Measurements from ENCODE around the gene TTC23L.

TTC23L gene

DNA sequence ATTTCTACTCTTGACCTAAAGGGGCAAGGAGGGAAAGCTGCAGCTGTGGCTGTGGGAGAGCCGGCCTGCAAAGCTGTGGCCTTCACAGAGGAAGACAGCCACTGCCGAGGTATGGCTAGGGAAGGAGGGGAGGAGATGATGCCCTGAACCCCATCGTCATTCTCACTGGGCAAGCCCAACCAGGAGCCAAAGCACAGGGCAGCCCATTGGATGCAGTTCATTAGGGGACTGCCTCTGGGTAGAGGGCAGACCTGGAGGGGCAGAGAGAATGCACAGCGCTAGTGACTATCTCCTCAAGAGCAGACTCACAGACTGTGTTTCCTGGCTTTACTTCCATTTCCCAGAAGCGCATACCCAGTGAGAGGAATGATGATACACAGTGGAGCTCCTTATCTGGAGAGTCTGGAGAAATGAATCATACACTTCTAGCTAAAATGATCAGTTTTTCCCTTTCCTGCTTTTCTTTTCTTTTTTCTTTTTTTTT lies 47.2 kb upstream of the TTC23L start:
- H3K36me3 ChIP-seq (ENCODE audit: insufficient read depth, low read length) = peaks cover 4% of the 10 kb centered on the region; the same call in 1 of the 2 replicates
- H3K4me1 ChIP-seq (ENCODE audit: insufficient read depth, low read length, poor library complexity, severe bottlenecking) = peaks cover 7% of the 10 kb centered on the region
- H3F3A ChIP-seq (ENCODE audit: low read depth) = no peaks in the 10 kb centered on the region
- no peaks in the 10 kb centered on the region for H3K27me3 ChIP-seq (ENCODE audit: insufficient read depth, low read length, poor library complexity, severe bottlenecking)
- no peak overlapping the region for H3K4me3 ChIP-seq (ENCODE audit: low read length, poor library complexity, severe bottlenecking)
- TF ChIP-seq, protein P1, sequence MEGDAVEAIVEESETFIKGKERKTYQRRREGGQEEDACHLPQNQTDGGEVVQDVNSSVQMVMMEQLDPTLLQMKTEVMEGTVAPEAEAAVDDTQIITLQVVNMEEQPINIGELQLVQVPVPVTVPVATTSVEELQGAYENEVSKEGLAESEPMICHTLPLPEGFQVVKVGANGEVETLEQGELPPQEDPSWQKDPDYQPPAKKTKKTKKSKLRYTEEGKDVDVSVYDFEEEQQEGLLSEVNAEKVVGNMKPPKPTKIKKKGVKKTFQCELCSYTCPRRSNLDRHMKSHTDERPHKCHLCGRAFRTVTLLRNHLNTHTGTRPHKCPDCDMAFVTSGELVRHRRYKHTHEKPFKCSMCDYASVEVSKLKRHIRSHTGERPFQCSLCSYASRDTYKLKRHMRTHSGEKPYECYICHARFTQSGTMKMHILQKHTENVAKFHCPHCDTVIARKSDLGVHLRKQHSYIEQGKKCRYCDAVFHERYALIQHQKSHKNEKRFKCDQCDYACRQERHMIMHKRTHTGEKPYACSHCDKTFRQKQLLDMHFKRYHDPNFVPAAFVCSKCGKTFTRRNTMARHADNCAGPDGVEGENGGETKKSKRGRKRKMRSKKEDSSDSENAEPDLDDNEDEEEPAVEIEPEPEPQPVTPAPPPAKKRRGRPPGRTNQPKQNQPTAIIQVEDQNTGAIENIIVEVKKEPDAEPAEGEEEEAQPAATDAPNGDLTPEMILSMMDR (conservative IDR thresholded peaks at IDR 0.05; ENCODE audit: low read length) = no peak
- no peak for TF ChIP-seq EZH2phosphoT487 (IDR thresholded peaks at IDR 0.05; ENCODE audit: borderline replicate concordance)
- H3K9me3 ChIP-seq (ENCODE audit: insufficient read depth, low read depth, low read length) = peaks cover 4% of the 10 kb centered on the region; the same call in 1 of the 2 replicates
- H3K9ac ChIP-seq (ENCODE audit: low read depth, low read length, poor library complexity, severe bottlenecking) = no peak overlapping the region
- no peak overlapping the region for H2AFZ ChIP-seq (ENCODE audit: low read length)
- no peak overlapping the region for H3K4me2 ChIP-seq (ENCODE audit: low read depth, low read length, poor library complexity, severe bottlenecking)
- no peaks in the 10 kb centered on the region for H4K20me1 ChIP-seq (ENCODE audit: insufficient read depth, low read length, poor library complexity, severe bottlenecking)
- H3K79me2 ChIP-seq (ENCODE audit: insufficient read depth, low read length) = no peaks in the 10 kb centered on the region
- H3K9me2 ChIP-seq (replicated peaks; ENCODE audit: low read depth, low read length) = no peaks in the 10 kb centered on the region

DNA sequence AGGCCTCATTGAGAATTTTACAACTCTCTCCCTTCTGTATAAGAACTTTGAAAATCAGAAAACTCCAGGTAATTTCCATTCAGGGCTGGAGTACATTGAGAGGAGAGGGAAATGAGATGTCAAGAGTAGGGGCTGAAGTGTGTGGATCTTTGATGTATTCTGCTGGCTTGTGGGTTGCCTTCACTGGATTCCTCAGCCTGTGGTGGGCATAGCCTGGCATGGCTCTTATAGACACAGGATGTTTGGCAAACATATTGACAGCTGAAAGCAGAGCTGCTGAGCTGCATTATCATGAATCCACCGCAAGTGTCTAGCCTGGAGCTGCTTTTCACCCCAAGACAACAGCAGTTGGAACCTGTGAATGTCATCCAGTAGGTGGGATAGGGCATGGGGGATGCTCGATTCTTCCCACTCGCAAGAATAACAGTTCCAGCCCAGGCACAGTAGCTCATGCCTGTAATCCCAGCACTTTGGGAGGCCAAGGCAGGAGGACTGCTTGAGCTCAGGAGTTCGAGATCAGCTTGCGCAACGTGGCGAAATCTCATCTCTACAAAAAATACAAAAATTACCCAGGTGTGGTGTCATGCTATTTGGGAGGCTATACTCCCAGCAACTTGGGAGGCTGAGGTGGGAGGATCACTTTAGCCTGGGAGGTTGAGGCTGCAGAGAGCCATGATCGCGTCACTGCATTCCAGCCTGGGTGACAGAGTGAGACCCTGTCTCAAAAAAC lies 36.0 kb upstream of the TTC23L start:
- TF ChIP-seq, protein P1 (conservative IDR thresholded peaks at IDR 0.05; ENCODE audit: low read length) = no peak
- no peak for TF ChIP-seq EZH2phosphoT487 (IDR thresholded peaks at IDR 0.05; ENCODE audit: borderline replicate concordance)
- H3K9me3 ChIP-seq (ENCODE audit: insufficient read depth, low read depth, low read length) = no peaks in the 10 kb centered on the region
- no peaks in the 10 kb centered on the region for H3K27me3 ChIP-seq (ENCODE audit: insufficient read depth, low read length, poor library complexity, severe bottlenecking)
- peaks cover 11% of the 10 kb centered on the region for H3K4me1 ChIP-seq (ENCODE audit: insufficient read depth, low read length, poor library complexity, severe bottlenecking)
- H3K36me3 ChIP-seq (ENCODE audit: insufficient read depth, low read length) = peaks cover 3% of the 10 kb centered on the region; the same call in 1 of the 2 replicates
- H3K9ac ChIP-seq (ENCODE audit: low read depth, low read length, poor library complexity, severe bottlenecking) = no peak overlapping the region
- H2AFZ ChIP-seq (ENCODE audit: low read length) = no peak overlapping the region
- H3K79me2 ChIP-seq (ENCODE audit: insufficient read depth, low read length) = no peaks in the 10 kb centered on the region
- no peaks in the 10 kb centered on the region for H4K20me1 ChIP-seq (ENCODE audit: insufficient read depth, low read length, poor library complexity, severe bottlenecking)
- no peaks in the 10 kb centered on the region; the same call in 1 of the 2 replicates for H3F3A ChIP-seq (ENCODE audit: low read depth)
- no peaks in the 10 kb centered on the region for H3K9me2 ChIP-seq (replicated peaks; ENCODE audit: low read depth, low read length)
- H3K4me3 ChIP-seq (ENCODE audit: low read length, poor library complexity, severe bottlenecking) = no peak overlapping the region
- no peak overlapping the region for H3K4me2 ChIP-seq (ENCODE audit: low read depth, low read length, poor library complexity, severe bottlenecking)

DNA sequence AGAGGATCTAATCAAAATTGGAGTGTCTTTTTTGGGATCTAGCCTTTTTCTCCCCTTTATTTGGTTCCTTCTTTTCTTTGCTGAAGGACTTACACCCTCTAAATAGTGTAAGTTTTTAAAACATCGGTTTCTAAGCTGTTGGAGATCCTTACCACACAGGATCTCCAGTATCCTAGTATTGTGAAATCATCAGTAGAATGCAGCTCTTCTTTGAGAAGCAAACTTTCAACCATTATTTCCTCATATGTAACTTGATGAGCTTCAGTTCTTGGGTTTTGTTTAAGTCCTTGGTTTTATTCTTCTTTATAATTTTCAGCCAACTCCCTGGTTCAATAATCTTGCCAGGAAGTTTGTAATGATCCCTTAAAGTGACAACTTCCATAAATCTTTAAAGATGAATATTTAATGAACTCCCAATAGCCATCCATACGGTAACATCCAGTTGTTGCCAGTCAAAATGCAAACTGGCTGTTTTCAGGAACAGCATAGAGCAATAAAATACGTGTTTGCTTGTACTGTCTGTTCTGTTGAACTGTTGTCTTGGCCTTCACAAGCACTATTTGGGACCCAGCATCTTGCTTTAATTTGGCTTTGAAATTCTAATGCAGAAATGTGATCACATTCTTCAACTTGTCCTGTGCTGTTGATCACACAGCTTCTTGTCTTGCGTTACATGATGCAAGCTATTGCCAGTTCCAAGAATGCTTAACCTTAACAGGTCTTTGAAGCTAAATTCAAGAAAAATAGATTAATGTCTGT lies 34.8 kb upstream of the TTC23L start:
- Histone ChIP-seq H3K9me3 (ENCODE audit: insufficient read depth, low read depth, low read length) (no peaks in the 10 kb centered on the region), H3K36me3 (ENCODE audit: insufficient read depth, low read length) (no peaks in the 10 kb centered on the region), H3K79me2 (ENCODE audit: insufficient read depth, low read length) (no peaks in the 10 kb centered on the region)

More for the DNA sequence above, 34.8 kb upstream of the TTC23L start:
- Histone ChIP-seq H3K4me1 (ENCODE audit: insufficient read depth, low read length, poor library complexity, severe bottlenecking) (no peaks in the 10 kb centered on the region), H2AFZ (ENCODE audit: low read length) (no peak overlapping the region), H3K9ac (ENCODE audit: low read depth, low read length, poor library complexity, severe bottlenecking) (no peak overlapping the region), H3K4me2 (ENCODE audit: low read depth, low read length, poor library complexity, severe bottlenecking) (no peak overlapping the region), H3F3A (ENCODE audit: low read depth) (no peaks in the 10 kb centered on the region), H4K20me1 (ENCODE audit: insufficient read depth, low read length, poor library complexity, severe bottlenecking) (no peaks in the 10 kb centered on the region), H3K27me3 (ENCODE audit: insufficient read depth, low read length, poor library complexity, severe bottlenecking) (no peaks in the 10 kb centered on the region), H3K9me2 (replicated peaks; ENCODE audit: low read depth, low read length) (no peaks in the 10 kb centered on the region), H3K4me3 (ENCODE audit: low read length, poor library complexity, severe bottlenecking) (no peak overlapping the region)
- no peak for TF ChIP-seq EZH2phosphoT487 (IDR thresholded peaks at IDR 0.05; ENCODE audit: borderline replicate concordance)
- TF ChIP-seq, protein P1 (conservative IDR thresholded peaks at IDR 0.05; ENCODE audit: low read length) = no peak
